GM21360 (cell line): ENCODE measurements around the gene BNIP1.
"Not testable (repeated sequence)": the region's sequence is repeated elsewhere in the genome, so short reads cannot be mapped to it uniquely, and the experiment has no call there.

Experiments
- ATAC-seq: cut with Tn5 transposase; IDR thresholded peaks from one replicate; pipeline ENCODE4 v1.9.1; 2021; ENCODE audit warnings: mild to moderate bottlenecking, moderate library complexity; ENCODE audit not compliant: unreplicated experiment

Gene BNIP1, protein sequence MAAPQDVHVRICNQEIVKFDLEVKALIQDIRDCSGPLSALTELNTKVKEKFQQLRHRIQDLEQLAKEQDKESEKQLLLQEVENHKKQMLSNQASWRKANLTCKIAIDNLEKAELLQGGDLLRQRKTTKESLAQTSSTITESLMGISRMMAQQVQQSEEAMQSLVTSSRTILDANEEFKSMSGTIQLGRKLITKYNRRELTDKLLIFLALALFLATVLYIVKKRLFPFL

DNA sequence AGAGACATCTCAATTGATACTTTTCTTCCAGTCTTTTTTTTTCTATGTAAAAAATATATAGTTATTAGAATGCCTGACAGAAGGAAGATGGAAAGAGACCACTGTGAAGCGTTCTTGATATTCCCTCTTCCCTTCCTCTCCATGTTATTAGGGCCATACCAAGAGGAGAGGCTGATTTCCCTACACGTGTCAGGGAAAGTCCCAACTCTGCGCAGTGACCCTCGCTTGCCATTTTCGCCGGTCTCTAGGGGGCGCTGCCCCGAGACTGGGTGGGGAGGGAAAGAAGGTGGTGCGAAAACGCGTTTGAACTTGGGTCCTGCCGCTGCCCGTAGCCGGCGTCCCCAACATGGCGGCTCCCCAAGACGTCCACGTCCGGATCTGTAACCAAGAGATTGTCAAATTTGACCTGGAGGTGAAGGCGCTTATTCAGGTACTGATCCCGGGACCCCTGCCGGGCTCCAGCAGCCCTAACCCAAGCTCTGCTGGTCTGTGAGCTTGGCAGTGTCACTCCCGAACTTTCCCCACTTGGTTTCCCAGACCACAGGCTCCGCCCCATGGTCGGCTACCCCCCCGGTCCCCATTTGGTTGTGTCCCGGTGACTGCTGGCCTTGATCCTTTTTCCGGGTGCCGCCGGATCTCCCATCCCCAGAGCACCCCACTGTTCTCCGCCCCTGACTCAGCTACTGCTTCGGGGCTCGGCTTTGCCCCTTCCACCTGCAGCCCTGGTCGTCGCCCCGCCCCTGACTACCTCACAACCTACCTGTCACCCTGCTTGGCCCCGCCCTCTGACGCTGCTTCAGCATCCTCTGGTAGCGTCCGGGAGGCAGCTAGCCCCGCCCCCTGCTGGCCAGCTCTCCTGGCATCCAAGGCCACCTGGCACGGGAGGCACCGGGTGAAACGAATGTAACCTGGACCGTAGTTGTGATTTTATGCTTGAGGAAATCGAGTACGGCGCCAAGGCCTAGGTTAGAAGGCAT is at the start of gene BNIP1:
TSS of gene BNIP1 (plus strand) at position 332 of the 977 bp plus-strand sequence. CDS start at position 347, 15 bp downstream.
- peak; percentile 90 for ATAC-seq

DNA sequence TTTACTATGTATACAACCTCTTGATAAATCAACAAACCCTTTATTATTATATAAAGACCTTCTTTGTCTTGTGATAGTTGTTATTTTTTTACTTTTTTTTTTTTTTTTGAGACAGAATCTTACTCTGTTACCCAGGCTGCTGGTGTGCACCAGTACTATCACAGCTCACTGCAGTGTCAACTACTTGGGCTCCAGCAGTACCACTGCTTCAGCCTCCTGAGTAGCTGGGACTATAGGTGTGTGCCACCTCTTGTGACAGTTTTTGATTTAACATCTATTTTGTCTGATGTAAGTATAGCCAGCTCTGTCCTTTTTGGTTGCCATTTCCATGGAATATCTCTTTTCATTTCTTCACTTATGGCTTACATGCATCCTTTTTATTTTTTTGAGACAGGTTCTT is 45.5 kb upstream of the BNIP1 start:
- ATAC-seq, result no peak

DNA sequence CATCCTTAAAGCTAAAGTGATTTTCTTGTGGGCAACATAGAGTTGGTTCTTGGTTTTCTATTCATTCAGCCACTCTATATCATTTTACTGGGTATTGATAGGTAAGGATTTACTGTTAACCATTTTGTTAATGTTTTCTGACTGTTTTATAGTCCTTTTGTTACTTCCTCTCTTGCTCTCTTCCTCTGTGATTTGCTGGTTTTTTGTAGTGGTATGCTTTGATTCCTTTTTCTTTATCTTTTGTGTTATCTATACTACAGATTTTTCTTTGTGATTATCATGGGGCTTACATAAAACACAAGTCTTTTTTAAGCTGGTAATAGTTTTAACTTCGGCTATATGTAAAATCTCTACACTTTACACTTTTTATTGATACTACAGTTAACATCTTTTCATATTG is 44.9 kb upstream of the BNIP1 start:
- no peak for ATAC-seq

DNA sequence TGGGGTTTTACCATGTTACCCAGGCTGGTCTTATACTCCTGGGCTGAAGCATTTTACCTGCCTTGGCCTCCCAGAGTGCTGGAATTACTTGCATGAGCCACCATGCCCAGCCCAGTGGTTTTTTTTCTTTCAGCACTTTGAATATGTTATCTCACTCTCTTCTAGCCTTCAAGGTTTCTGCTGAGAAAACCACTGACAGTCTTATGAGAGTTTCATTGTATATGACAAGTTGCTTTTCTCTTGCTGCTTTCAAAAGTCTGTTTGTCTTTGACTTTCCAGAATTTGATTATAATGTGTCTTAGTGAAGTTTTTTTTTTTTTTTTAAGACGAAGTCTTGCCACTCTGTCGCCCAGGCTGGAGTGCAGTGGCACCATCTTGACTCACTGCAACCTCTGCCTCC is 43.1 kb upstream of the BNIP1 start:
- ATAC-seq, result no peak

DNA sequence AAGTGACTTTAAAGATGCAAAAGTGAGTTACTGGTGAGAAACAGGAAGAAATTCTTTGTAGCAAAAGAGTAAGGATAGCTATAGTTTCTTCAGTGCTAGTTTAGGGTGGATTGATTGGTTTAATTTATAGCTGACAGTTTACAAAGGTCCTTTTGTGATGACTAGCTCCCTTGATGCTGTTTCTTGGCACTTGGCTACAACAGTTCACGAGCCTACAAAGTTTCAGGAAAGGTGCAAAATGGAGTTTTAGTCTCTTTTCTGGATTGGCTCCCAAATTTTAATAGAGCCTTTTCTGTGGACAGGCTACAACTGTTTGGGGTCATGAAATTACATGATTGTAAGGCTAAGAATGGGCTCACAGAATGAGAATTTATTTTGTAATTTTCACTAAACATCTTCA is 40.9 kb upstream of the BNIP1 start:
- ATAC-seq, result no peak

DNA sequence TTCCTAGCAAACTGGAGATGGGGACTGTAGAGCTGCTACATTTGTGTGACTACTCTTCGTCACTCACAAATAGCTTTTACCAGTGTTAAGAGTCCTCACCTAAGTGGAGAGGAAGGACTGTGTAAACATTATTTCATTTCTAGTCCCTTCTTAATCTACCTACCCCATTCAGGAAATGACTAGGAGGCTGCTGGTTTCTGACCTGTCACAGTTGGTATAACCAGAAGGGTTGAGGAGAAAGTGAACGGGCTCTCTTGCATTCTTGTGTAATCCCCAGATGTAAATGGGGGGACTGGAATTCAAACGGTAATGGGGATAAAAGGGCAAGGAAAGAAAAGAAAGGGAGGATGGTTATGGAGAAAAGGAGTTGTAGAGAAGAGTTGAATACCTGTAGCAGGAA is 35.4 kb upstream of the BNIP1 start:
- no peak for ATAC-seq

DNA sequence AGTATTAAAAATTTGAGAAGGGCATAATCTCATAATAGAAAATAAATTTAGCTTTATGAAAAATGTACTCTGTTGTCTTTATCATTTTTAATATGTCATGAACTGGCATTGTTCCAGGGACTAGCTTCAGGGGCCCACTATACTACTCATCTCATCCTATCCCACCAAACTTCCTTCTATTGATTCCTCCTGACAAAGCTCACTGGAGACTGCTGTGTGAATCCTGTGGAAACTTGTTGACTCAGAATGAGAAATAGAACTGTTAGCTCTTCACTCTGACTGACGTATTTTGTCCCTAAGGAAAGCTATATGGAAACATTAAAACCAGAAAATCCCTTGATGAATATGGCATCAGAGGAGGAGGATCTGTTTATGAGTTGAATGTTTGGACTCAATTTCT is 29.8 kb upstream of the BNIP1 start:
- no peak for ATAC-seq

DNA sequence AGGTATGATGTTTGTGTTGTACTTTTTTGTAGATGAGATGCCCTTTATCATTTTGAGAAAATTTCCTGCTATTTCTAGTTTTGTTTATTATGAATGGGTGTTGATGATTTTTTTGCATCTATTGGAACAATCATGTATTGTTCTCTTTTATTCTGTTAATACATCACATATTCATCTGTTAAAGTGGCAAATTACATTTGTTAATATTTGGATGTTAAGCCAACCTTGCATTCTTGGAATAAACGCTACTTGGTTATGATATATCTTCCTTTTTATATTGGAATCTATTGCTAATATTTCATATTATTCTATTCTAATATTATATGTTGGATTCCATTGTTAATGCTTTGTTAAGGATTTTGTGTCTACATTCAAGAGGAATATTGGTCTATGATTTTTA is 24.6 kb upstream of the BNIP1 start:
- no peak for ATAC-seq

DNA sequence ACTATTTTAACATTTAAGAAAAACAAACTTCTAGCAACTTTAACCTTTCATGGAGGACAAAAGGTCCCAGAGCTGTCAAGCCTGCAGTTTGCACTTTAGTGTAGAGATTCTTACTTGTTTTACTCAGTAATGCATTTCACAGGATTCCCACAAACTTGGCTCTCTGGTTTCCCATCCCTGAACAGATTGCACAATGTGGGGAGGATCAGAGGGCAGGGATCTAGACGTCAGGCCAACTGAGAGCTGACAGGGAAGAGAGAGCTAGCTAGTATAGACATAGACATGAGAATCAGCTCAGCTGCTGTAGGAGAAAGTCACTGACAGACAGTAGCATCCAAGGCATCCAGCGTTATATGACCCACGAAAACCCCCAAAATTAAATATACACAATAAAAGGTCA is 20.9 kb upstream of the BNIP1 start:
- ATAC-seq, result no peak

DNA sequence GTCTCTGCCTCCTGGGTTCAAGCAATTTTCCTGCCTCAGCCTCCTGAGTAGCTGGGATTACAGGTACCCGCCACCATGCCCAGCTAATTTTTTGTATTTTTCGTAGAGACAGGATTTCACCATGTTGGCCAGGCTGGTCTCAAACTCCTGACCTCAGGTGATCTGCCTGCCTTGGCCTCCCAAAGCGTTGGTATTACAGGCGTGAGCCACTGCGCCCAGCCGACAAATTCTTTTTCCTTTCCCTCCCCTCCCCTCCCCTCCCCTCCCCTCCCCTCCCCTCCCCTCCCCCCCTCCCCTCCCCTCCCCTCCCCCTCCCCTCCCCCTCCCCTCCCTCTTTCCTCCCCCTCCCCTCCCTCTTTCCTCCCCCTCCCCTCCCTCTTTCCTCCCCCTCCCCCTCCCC is 12.2 kb upstream of the BNIP1 start:
- not testable (repeated sequence) for ATAC-seq

DNA sequence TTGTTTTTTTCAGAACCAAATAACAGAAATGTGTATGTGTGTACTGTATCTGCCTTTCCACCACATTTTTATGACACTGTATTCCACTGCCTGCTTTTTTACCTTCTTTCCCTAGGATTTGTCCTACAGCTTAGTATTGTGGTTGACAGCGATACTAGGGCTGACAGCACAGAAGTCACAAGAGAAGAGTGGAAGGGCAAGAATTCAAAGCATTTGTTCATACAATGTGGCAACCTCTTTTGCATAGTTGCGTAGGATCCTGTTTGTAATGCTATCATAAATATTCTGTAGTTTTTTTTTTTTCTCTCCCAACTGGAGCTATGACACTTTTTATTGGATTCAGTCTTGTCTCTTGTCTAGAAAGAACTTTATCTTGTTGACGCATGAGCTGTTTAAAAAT is 5.6 kb upstream of the BNIP1 start:
- ATAC-seq, result no peak

DNA sequence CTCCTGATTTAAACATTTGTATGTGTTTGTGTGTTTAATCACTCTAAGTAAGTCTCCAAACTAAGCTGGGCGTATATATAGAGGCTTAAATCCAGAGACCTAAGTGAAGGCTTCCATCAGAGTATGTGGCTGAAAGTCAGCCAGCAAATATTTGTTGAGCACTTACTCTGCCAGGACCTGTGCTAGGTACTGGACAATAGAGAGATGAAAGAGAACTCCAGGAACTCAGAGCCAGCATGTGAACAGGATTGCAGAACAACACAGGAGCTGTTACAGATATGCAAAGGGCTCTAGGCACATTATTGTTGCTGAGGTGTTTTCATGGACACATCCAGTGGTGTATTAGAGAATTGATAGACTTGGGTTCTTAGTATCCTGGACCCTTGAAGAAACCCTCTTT is 4.7 kb upstream of the BNIP1 start:
- no peak for ATAC-seq

DNA sequence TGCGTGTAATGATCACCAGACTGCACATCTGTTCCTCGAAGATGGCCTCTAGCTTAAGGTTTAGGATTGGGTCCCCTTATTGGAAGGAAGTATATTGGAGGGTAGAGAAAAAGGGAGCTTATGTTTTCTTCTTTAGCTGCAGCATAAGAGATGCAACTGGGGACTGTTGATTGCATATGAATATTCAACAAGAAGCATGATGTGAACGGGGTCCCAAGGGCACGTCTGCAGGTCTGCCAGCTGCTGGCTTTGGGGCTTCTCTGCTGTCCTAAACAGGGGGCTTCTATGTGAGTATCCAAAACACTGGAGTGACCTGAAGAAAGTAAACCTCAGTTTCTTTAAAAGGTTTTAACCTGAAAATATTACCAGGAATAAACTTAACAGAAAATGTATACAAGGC is 3.6 kb upstream of the BNIP1 start:
- no peak for ATAC-seq

DNA sequence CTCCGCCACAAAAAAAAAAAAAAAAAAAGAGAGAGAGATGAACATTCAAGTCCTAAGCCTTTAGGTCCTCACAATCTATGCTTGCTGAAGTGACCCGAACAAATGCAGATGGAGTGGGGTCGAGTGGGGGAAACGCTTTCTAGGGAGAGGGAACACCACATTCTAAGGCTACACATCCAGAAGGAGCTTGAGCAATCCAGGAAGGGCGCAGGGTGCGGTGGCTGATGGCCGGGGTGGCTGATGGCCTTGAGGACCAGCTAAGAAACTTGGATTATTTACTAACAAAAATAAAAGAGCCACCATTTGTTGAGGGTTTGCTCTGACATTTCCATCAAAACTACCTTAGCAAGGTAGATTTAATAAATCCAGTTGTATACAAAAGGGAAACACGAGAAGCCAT is 764 bp upstream of the BNIP1 start:
- ATAC-seq, result no peak

DNA sequence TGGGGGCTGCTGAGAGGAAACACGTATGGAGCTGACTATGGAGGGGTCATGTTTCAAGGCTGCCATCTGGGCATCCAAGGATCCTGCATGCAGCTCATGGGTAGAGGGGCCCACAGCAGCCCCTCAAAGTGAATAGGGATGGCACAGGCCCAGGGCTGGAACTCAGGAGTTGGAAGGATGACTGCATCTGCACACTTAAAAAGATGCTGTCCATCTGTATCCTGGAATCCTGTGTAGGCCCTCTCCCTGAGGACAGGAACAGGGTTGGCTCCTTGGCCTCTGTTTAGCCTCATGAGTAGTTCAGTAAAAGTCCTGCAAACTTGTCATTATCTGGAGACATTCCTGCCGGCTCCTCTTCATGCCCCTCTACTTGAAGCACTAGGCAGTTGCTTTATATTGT is 4.0 kb downstream of the BNIP1 start:
- ATAC-seq, result no peak

DNA sequence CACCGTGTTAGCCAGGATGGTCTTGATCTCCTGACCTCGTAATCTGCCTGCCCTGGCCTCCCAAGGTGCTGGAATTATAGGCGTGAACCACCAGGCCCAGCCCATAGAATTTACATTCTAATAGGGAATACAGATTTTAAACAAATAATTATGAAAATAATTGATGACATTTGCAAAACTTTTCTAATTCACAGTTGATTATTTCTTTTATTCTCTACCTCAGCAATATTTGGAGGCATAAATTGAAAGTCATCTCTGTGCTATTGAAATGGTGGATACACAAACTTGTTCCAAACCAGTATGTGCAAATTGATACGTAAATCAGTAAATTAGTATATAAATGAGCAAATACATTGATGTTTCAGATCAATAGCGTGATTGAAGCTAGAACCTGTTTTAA is 8.2 kb downstream of the BNIP1 start:
- no peak for ATAC-seq

DNA sequence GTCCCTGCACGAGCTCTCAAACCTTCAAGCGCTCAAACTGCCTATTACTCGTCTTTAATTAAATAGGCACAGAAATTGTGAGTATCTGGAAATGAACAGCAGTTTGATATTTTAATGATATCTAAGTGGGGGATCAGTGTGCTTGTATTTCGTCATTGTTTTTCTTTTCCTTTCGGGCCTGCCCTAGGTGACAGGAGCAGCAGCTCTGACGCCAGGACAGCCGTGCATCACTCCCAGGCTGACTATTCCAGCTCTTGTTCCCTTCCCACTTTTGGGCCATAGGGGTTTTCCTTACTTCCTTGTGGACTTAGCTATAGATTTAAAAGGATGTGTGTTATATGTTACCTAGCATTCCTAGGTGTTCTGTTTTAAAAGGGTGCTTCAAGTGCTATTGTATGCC is 9.5 kb downstream of the BNIP1 start:
- no peak for ATAC-seq

DNA sequence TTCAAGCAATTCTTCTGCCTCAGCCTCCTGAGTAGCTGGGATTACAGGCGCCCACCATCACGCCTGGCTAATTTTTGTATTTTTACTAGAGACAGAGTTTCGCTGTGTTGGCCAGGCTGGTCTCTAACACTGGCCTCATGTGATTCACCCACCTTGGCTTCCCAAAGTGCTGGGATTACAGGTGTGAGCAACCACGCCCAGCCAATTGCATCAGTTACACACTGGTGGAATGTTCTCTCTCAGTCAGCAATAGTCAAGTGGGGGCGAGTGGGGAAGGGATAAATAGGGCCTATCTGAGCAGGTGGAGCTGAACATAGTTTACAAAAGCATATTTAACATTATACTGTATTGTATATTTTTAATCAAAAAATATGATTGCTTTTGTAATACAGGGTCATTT is 10.3 kb downstream of the BNIP1 start:
- ATAC-seq, result not testable (repeated sequence)

DNA sequence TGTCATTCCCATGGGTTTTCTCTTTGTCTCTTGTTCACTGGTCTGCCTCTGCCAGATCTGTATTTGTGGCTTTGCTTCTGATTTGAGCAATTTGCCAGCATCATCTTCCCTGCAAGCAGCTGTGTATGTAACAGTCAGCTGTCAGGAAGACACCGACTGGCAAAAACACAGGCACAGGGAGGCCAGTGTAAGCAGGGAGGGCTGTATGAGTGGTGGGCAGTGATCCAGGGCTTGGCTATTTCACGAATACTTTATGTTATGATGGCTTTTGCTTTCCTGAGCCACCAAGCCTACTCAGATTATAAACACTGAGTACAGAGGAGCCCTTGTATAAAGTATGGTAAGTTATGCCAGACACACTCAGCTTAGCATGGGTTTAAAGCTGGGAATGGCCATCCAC is 11.6 kb downstream of the BNIP1 start:
- no peak for ATAC-seq

DNA sequence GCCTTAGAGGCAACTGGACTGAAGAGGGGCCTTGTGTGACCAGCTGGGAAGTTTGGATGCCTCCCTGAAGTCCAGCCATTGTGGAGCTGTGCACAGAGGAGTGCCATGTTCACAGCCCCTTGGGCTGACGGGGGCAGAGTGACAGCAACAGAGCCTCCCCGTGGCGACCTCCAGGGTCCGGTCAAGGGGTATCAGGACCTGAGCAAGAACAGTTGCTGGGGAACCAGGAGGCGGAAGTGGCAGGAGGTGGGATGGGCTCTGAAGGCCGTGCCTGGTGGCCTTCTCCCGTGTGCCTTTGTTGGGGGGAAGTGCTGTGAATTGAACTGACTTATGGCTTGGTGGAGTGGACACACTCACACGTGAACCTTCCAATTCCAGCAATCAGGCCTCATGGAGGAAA is 14.0 kb downstream of the BNIP1 start:
- no peak for ATAC-seq

DNA sequence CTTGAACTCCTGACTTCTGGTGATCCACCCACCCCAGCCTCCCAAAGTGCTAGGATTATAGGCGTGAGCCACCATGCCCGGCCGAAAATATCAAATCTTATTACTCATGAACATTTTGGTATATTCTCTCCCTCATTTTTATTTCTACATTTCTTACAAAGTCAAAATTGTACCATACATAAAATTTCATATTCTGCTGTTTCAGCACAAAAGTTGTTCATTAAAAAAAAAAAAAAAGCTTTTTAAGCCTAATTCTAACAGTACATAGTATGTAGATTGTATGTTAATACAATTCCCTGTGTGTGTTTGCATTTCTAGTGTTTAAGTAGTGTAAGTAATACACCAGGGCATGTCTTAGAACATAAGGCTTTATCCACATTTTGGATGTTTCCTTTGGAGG is 14.9 kb downstream of the BNIP1 start:
- ATAC-seq, result no peak

DNA sequence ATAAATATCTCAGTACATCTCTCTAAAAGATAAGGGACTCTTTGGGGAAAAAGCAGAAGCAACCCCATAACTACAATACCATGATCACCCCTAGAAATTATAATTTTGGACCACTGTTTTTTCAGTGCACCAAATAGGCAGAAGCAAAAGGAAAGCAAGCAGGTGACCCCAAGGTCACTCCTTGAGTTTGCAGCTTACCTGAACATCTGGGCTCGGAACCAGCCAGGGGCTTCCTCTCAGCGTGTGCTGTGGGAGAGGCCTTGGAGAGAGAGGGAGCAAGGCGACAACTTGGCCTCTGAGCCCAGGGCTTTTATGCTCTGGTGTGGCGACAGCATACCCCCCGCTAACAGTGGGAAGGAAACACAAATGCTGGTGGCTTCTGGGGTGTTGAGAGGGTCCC is 16.8 kb downstream of the BNIP1 start:
- ATAC-seq, result no peak
